ENCODE measurements around the gene WIPF3.

WIPF3 gene

GRCh38 chr7:29808075-29808801 lies 1.9 kb downstream of the WIPF3 start:
- no peak for DNase-seq (ENCODE audit: low read depth in 2 of 2, low spot score in 1 of 2)

DNA sequence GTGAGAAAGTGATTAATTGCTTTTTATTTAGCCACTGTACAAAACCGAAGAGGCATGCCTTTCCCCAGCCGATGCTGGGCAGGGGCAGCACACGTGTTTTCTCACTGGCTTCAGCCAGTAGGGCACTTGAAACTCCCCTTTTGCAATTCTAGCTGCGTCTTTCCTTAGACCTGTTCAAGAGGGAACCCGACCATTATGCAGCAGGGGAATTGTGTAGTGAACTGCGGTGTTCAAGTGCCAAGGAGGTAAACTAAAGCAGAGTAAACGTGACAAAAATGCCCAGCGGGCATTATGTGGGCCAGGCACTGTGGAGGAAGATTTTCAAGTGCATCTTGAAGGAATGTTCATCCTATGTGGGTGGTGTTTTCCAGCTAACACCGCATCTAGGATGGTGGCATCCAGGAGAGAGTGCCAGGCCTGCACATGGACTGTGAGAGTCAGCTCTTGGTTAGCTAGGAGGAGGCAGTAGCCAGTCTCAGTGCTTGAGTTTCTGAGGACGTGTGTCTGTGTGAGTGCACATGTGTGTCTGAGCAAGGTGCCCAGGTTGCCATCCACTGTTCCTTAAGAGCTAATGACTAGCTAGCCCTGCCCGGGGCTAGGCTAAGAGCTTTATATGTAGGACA lies 3.3 kb downstream of the WIPF3 start:
- no peak for DNase-seq (ENCODE audit: low read depth in 2 of 2, low spot score in 1 of 2)

DNA sequence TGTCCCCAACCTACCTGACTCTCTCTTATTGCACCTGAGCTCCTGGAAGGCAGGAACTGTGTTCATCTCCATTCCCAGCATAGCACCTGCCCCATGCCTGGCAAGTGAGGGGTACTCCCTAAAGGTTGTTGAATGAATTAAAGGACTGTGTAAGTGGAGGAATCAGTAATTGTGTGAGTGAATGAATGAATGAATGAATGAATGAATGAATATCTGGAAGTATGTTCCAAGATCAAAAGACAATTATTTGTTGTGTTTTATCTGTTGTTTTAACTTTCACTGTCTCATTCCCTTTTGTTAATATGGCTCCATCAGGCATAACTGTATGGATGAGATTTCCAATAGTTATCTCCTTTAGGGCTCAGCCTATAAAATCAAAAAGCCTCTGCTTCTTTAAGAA lies 4.0 kb downstream of the WIPF3 start:
- no peak for DNase-seq (ENCODE audit: low read depth in 2 of 2, low spot score in 1 of 2)

- DNase-seq (ENCODE audit: low read depth in 2 of 2, low spot score in 1 of 2): no peak
Observed at GRCh38 chr7:29810813-29811482, 4.6 kb downstream of the WIPF3 start.

- DNase-seq (ENCODE audit: low read depth in 2 of 2, low spot score in 1 of 2): no peak
Observed at GRCh38 chr7:29811586-29811985, 5.3 kb downstream of the WIPF3 start.

GRCh38 chr7:29812185-29812876 lies 6.0 kb downstream of the WIPF3 start:
- no peak for DNase-seq (ENCODE audit: low read depth in 2 of 2, low spot score in 1 of 2)

GRCh38 chr7:29815181-29816105 lies 9.1 kb downstream of the WIPF3 start:
- no peak for DNase-seq (ENCODE audit: low read depth in 2 of 2, low spot score in 1 of 2)

DNA sequence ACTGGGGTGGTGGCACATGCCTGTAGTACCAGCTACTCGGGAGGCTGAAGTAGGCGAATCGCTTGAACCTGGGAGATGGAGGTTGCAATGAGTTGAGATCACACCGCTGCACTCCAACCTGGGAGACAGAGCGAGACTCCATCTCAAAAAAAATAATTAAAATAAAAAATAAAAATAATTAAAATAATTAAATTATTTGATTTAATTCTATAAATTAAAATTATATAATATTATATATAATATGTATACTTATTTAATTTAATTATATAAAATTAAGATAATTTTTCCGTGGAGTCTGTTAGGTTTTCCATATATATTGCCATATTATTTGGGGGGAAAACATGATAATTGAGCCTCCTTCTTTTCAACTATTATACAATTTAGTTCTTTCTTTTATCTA lies 12.0 kb downstream of the WIPF3 start:
- DNase-seq (ENCODE audit: low read depth in 2 of 2, low spot score in 1 of 2): no peak

DNA sequence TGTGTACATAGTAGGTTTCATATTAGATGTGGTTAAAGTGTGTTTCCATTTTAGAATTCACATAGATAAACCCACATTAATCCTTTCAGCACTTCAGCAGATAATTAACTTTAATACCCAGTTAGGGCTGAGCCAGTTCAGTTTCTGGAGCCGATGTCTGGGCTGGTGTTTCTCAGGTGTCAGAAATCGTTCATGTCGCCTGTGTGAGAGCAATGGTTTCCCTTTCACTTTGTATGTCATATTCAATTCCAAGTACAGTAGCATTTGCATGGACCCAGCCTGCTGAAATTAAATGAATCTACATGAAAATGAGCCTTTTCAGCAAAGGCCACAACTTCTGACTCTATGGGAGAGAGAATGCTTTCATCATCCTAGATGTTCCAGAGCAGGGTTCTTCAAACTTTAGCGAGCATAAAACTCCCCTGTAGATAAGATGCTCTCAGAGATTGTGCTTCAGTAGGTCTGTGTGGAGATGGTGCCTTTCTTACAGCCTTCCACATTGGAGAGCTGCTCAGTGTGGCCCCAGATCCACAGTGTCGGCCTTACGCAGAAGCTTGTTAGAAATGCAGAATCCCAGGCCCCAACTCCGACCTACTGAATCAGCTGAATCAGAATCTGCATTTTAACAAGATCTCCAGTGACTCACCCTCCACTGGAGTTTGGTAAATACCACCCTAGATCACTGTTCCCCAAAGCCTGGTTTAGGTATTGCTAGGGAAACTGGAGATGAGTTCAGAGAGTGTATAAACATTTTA lies 19.6 kb downstream of the WIPF3 start:
- DNase-seq (ENCODE audit: low read depth in 2 of 2, low spot score in 1 of 2): no peak

DNA sequence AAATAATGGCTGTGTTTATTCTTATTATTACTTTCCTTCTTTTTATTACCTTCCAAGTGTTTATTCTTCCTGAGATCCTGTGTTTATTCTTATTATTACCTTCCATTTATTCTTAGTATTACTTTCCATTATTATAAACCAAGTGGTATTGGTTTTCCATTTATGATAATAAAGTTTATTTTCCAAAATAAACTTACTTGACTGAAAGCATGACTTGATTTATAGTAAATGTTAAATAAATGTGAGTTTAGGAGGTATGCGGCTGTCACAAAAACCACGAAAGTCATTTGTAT lies 20.2 kb downstream of the WIPF3 start:
- DNase-seq (ENCODE audit: low read depth in 2 of 2, low spot score in 1 of 2): no peak

DNA sequence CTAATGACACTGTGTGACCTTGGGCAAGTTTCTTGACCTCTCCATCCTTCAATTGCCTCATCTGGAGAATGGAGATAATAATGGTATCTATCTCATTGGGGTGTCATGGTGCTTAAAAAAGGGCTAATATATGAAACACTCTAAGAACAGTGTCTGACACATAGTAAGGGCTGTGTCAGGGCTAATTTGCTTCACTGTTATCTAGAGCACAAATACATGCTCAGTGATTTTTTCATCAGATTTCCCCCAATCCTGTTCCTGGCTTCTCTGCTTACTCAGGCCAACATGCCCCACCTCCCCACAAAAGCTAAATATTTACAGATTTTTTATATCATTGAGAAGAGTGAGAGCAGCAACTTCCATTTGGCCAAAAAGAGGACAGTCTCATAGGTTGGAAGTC lies 20.6 kb downstream of the WIPF3 start:
- no peak for DNase-seq (ENCODE audit: low read depth in 2 of 2, low spot score in 1 of 2)

DNA sequence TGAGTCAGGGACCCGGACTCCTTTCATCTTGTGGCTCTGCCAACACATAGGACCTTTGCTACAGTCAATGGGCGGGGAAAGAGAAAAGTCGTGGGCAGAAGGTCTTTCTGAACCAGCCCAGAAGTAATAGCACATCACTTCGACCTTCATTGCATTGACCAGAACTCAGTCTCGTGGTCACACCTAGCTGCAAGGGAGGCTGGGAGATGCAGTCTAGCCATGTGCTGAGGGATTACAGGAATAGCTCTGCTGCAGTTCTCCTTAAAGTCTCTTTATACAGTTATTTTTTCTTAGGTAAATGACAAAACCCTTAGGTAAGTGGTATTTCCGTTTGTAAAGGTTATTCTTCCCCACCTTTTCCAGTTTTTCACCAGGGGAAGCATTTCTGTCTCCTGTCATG lies 25.4 kb downstream of the WIPF3 start:
- no peak for DNase-seq (ENCODE audit: low read depth in 2 of 2, low spot score in 1 of 2)

DNA sequence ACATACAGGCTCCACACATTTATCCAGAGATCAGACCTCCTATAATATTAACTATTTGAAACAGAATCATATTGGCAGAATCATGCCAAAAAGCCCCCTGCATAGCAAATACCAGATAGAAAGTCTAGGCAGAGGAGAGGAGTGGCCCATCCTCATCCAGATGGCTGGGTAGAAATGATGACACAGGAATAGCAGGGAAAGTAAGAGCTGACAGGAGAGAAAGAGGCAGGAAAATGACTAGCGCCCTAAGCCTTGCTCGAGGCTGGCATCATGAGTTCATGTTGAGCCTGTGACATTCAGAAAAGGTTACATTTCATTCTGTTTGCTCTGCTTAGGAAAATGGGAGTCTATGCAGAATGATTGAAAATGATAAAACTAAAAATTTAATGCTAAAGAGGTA lies 27.6 kb downstream of the WIPF3 start:
- DNase-seq (ENCODE audit: low read depth in 2 of 2, low spot score in 1 of 2): no peak

DNA sequence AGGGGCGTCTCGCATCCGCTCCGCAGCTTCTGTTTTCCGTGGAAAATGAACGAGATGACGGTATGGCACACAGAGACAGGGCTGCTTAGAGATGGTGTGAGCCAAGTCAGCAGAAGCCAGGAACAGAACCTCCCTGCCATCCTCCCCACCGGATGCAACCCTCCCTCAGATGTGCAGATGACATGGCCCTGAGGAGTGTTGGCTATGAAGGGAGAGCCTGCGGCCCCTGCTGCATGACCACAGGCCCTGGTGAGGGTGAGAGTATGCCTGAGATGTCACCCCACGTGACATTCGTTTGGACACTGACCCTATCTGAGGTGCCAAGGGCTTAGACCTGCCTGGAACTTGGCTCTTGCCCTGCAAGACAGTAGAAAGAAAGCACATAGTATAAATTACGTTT lies 29.4 kb downstream of the WIPF3 start:
- DNase-seq (ENCODE audit: low read depth in 2 of 2, low spot score in 1 of 2): no peak

GRCh38 chr7:29839302-29839701 lies 33.0 kb downstream of the WIPF3 start:
- no peak for DNase-seq (ENCODE audit: low read depth in 2 of 2, low spot score in 1 of 2)

DNA sequence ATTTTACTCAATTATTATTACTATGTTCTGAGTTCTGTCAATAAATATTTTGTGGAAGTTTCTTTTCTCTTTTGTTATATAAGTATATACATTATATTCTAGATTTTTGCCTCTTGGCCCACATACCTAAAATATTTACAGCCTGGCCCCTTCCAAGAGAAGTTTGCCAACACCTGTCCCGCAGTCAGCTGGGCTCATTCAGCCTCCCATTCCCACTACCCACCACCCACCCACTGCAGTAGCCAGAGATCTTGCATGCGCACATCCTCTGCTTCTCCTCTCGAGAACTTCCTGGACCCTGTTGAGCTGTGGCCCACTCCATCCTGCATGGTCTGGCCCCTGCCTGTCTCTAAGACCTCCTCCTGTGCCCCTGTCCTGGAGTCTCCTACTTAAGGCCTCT lies 33.6 kb downstream of the WIPF3 start:
- DNase-seq (ENCODE audit: low read depth in 2 of 2, low spot score in 1 of 2): no peak

- no peak for DNase-seq (ENCODE audit: low read depth in 2 of 2, low spot score in 1 of 2)
Observed at GRCh38 chr7:29840701-29841100, 34.4 kb downstream of the WIPF3 start.

- no peak for DNase-seq (ENCODE audit: low read depth in 2 of 2, low spot score in 1 of 2)
Observed at GRCh38 chr7:29841926-29842701, 35.8 kb downstream of the WIPF3 start.

DNA sequence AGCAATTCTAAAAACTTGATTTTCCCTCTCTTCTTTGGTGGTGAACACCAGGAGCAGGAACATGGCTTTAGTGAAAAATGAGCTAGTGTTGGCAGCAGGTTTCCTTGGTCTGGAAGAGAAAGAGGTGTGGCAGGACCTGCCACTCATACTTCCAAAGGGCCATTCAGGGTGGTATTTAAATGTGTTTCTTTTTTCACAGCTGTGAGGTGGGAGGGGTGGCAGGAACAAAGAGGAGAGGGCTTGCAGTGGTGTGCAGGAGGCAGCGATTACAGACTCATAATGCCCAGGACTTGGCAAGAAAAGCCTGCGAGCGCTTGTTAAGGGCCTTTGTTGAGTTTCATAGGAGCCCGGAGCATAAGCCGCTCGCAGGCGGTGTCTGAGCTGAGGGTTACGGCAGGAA lies 36.8 kb downstream of the WIPF3 start:
- DNase-seq (ENCODE audit: low read depth in 2 of 2, low spot score in 1 of 2): no peak

GRCh38 chr7:29843726-29844125 lies 37.4 kb downstream of the WIPF3 start:
- no peak for DNase-seq (ENCODE audit: low read depth in 2 of 2, low spot score in 1 of 2)
